GM12875 (cell line): ENCODE measurements around the gene MFAP2.

Experiments
- H3K4me3 ChIP-seq: one replicate; pipeline ENCODE4 v1.5.1; 2011; ENCODE audit warnings: low read depth, low read length, control low read depth
- TF ChIP-seq, protein P1 (sequence below): IDR thresholded peaks from 2 replicates; pipeline ENCODE4 v1.5.1; 2011; ENCODE audit warnings: low read depth, mild to moderate bottlenecking, control low read depth, inconsistent platforms, low read length, moderate library complexity, borderline replicate concordance; ENCODE audit not compliant: insufficient read depth

Gene MFAP2

DNA sequence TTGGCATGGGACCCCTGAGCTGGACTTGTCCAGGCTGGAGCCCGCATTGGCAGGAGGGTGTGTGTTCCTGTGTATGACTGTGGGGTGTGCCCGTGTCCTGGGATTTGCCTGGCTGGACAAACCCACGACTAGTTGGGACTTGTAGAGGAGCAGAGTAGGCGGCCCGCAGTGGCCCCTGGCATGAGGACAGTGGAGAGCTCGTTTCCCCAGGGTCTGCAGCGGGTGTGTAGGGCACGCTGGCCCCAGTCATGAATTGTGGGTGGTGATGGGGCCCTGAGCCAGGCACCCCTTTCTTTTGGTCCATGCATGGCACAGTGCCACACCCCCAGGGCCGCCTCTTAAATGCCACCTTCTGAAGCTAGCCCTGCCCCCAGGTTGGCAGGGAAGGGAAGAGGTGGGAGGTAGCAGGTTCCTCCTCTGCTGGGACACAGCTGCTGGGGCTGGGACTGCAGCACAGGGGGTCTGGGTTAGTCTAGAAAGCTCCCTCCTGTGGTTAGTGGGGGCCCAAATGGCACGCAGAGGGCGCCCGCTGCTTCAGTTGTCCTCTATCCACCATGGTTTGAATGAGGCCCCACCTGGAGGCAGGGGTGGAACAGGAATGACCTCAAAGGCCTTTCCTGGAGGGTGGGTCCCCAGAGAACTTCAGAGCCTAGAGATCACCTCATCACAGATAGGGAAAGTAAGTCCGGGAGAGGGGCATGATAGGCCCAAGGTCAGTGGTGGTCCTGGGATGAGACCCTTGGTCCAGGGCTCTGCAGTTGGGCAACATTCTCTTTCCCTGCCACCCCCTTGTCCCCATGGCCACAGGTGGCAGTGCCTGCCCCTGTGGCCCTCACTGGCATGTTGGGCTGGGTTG, 54.6 kb downstream of the MFAP2 start:
- TF ChIP-seq, protein P1, sequence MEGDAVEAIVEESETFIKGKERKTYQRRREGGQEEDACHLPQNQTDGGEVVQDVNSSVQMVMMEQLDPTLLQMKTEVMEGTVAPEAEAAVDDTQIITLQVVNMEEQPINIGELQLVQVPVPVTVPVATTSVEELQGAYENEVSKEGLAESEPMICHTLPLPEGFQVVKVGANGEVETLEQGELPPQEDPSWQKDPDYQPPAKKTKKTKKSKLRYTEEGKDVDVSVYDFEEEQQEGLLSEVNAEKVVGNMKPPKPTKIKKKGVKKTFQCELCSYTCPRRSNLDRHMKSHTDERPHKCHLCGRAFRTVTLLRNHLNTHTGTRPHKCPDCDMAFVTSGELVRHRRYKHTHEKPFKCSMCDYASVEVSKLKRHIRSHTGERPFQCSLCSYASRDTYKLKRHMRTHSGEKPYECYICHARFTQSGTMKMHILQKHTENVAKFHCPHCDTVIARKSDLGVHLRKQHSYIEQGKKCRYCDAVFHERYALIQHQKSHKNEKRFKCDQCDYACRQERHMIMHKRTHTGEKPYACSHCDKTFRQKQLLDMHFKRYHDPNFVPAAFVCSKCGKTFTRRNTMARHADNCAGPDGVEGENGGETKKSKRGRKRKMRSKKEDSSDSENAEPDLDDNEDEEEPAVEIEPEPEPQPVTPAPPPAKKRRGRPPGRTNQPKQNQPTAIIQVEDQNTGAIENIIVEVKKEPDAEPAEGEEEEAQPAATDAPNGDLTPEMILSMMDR = no peak
- H3K4me3 ChIP-seq = no peak overlapping the region

DNA sequence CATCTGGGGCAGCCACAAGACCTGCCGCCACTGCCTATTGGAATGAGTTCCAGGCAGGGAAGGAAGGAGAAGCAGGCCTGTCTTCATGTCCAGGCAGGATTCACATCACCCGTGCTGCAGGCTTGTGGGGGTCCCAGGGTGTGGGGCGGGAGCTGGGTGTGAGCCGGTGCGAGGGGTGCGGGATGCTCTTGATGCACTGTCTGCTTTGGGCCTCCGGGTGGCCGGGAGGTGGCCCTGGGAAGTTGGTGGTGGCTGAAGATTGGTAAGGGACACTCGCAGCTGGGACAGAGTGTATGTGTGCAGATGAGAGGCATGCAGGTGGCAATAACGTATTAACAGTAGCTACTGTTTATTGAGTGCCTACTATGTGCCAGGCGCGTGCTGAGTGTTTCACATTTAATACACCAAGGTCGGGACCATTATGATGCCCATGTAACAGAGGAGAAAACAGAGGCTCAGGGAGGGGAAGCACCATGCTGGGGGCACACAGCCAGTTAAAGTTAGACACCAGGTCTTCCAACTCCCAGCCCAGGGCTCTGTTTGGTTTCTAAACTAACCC, 55.4 kb downstream of the MFAP2 start:
- H3K4me3 ChIP-seq = no peak overlapping the region
- TF ChIP-seq, protein P1 = no peak
